Astrocyte of the spinal cord (primary cell): Measurements from ENCODE around the gene HCRTR2.
"Not testable (repeated sequence)": the region's sequence is repeated elsewhere in the genome, so short reads cannot be mapped to it uniquely, and the experiment has no call there.

Experiments
- DNase-seq: peaks from one replicate; pipeline ENCODE4 v3.0.0; 2011; ENCODE audit warnings: low read depth, low spot score
- H3K4me3 ChIP-seq: 2 replicates; pipeline ENCODE4 v1.5.1; 2011; ENCODE audit warnings: low read depth, mild to moderate bottlenecking, low read length, moderate library complexity
- CTCF ChIP-seq: IDR thresholded peaks from 2 replicates; pipeline ENCODE4 v1.5.1; 2012; ENCODE audit warnings: low read depth, mild to moderate bottlenecking, low read length, inconsistent platforms
- in situ Hi-C: cut with HindIII; loops from 2 replicates; pipeline ENCODE4 v1.10.0; 2017; ENCODE audit warnings: low sequenced_read_pairs

Gene HCRTR2

DNA sequence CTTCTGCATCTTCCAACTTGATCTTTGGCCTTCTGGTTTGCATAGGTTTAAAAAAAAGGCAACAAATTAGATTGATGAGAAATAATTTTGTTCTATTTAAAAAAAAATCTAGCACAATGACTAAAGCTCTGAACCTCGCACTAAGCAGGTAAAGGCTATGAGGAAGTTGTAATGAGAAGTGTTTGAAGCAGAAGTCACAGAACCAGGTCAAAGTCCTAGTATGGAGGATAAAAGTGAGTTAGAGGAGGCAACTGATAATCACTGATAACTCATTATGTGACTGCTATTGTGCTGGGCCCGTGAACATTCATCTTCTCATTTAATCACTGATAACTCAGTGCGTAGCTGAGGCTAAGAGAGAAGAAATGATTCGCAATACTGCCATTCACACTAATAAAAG, 106.9 kb downstream of the HCRTR2 start:
- H3K4me3 ChIP-seq = no peak overlapping the region
- in situ Hi-C loops = no loop called here
- no peak for DNase-seq
- TF ChIP-seq CTCF = no peak

- no peak for TF ChIP-seq CTCF
- no peak overlapping the region for H3K4me3 ChIP-seq
- no peak for DNase-seq
- in situ Hi-C loops = no loop called here
These were observed 107.8 kb downstream of the HCRTR2 start for GRCh38 chr6:55282115-55282514.

DNA sequence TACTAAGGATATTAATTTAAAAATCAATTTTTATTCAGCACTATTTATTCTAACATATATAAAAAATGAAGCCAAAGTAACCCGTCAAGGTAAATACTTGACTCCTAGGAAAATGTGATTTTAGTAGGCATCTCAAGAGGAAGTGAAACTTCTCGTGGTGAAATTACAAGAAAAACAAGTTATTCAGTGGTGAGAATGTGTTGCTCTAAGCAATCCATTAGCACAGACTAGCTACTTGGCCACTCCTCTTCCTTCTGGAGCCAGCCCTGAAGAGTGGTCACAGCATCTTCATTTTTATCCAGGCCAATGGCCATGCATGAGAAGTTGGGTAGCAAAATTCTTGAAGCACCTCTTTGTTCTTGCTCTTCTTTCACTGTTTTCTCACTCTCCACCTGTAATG, 112.5 kb downstream of the HCRTR2 start:
- TF ChIP-seq CTCF = no peak
- H3K4me3 ChIP-seq = no peak overlapping the region
- no peak for DNase-seq
- in situ Hi-C loops = no loop called here

DNA sequence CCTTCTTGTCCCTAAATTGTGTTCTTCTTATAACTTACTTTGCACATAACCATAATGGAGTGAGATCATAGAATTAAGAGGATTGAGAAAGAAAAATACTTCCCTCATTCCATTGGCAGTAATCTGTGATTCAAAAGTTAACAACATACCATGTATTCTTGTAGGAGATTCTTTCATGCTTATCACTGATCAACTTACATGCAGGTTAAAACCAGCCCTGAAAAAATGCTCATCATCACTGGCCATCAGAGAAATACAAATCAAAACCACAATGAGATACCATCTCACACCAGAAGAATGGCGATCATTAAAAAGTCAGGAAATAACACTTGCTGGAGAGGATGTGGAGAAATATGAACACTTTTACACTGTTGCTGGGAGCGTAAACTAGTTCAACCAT, 116.4 kb downstream of the HCRTR2 start:
- no peak for TF ChIP-seq CTCF
- no peak for DNase-seq
- H3K4me3 ChIP-seq = no peak overlapping the region
- in situ Hi-C loops = no loop called here

GRCh38 chr6:55293116-55293515, 118.8 kb downstream of the HCRTR2 start:
- no peak overlapping the region for H3K4me3 ChIP-seq
- peak; percentile 5 for DNase-seq
- TF ChIP-seq CTCF = peak; percentile 25
- in situ Hi-C loops = no loop called here

- in situ Hi-C loops = not testable (repeated sequence)
These were observed 122.9 kb downstream of the HCRTR2 start for GRCh38 chr6:55297214-55297613.

GRCh38 chr6:55299286-55299985, 125.1 kb downstream of the HCRTR2 start:
- no peak for DNase-seq
- in situ Hi-C loops = no loop called here
- no peak overlapping the region for H3K4me3 ChIP-seq
- TF ChIP-seq CTCF = no peak

More at GRCh38 chr6:55297214-55297613, 122.9 kb downstream of the HCRTR2 start:
- DNase-seq, H3K4me3 ChIP-seq: not testable (repeated sequence)
